Measurements from ENCODE around the gene R3HDM2.

R3HDM2 gene

DNA sequence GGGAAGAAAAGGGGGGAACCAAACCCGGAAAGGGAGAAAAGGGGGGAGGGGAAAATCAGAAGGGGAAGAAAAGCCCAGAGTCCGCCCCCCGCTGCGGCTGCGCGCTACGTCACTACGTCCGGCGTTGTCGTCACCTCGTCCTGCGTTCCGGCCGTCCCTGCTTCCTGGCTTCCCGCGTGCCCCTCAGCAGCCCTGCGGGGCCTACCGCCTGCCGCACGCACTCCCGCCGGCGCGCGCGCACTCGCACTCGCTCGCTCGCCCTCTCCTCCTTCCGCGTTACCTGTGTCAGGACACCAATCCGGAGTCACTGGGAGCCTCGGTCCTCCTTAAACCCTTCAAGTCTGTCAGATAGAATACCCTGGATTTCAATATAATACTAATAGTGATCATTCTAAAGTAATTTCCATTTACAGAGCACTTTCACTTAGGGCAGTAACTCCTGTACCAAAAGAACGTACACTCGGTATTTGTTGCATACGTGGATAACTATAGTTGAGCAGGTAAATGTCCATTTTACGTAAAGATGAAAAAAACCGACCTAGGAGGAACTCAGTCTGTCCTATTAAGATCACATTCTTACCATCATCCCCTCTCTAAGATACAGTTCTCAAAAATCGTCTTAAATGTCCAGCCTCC lies at the start of gene R3HDM2:
Gene R3HDM2 (minus strand): TSS at position 113 of the 636 bp plus-strand sequence. CDS start 120,615 bp downstream, outside the sequence.
- ATAC-seq (replicated peaks) (peak; percentile 94), DNase-seq (peak; percentile 92)
- Mint-ChIP-seq H3K9me3 (no peaks in the 10 kb centered on the region), H3K4me1 (peaks cover 25 to 38% of the 10 kb centered on the region in 2 donors), H3K36me3 (peaks cover 0 to 19% of the 10 kb centered on the region in 2 donors), H3K27me3 (no peaks in the 10 kb centered on the region), H3K4me3 (peak within 1 kb of the TSS; percentile 97), H3K27ac (peak within 1 kb of the TSS; percentile 99)

DNA sequence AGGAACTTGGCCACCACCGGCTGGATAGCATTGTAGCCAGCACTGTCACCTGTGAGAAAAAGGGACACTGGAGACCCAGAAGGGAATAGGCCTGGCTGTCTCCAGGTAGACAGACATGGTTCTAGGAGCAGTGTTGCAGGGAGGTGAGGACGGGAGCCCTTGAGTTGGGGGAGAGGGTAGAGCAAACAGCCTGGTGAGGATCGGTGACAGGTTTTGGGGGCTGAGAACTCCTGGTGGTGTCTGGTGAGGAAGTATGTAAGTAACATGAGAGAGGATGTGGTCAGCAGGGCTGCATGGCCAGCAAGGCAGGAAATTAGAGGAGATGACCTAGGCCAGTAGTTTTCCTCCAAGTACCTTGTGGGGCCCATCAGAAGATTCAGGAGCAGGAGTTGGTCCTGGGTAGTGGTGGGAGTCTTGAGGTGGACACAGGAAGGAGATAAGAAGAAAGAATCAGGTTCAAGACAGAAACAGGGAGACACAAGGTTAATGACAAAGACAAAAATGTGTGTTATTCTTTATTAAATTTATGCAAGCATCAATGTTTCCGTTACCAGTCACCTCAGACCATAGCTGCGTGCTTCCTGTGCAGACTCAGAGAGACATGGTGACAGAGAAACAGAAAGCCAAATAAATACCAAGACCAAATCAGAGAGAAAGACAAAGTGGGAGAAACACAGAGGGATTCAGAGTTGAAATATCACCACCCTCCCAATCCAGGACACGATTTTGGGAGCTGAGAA lies 48.7 kb upstream of the R3HDM2 start, which contains the start of gene ARHGAP9:
Gene ARHGAP9 (minus strand): TSS at position 491 of the 740 bp plus-strand sequence. CDS start 460 bp downstream, at position 31.
- H3K27ac Mint-ChIP-seq = peak within 1 kb of the TSS; percentile 100
- peaks cover 19 to 46% of the 10 kb centered on the region in 2 donors for H3K36me3 Mint-ChIP-seq
- no peaks in the 10 kb centered on the region for H3K9me3 Mint-ChIP-seq
- peaks cover 54 to 78% of the 10 kb centered on the region in 2 donors for H3K4me1 Mint-ChIP-seq
- H3K4me3 Mint-ChIP-seq = peak within 1 kb of the TSS; percentile 98
- DNase-seq (peak; percentile 54), ATAC-seq (replicated peaks) (peak; percentile 66)
- no peaks in the 10 kb centered on the region for H3K27me3 Mint-ChIP-seq

DNA sequence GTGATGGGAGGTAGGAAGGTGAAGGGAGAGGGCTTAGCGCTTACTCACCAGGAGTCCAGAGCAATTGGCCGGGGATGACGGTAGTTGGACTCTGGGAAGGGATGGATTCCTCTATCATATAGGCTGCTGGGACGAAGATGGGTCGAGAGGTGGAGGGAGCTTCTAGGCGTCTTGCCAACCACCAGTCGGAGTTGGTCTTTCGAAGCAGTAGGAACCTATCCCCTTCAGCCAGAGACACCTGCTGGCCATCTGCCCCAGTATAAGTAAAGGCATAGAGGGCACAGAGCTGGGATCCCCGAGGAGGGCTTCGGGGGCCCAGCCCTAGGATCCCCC lies 48.2 kb upstream of the R3HDM2 start:
- H3K9me3 Mint-ChIP-seq = no peaks in the 10 kb centered on the region
- DNase-seq (no peak), ATAC-seq (replicated peaks) (no peak)
- H3K4me1 Mint-ChIP-seq = peaks cover 60 to 84% of the 10 kb centered on the region in 2 donors
- no peaks in the 10 kb centered on the region for H3K27me3 Mint-ChIP-seq
- H3K4me3 Mint-ChIP-seq = peak overlapping the region; percentile 98
- peak overlapping the region; percentile 100 for H3K27ac Mint-ChIP-seq
- H3K36me3 Mint-ChIP-seq = peaks cover 25 to 52% of the 10 kb centered on the region in 2 donors

DNA sequence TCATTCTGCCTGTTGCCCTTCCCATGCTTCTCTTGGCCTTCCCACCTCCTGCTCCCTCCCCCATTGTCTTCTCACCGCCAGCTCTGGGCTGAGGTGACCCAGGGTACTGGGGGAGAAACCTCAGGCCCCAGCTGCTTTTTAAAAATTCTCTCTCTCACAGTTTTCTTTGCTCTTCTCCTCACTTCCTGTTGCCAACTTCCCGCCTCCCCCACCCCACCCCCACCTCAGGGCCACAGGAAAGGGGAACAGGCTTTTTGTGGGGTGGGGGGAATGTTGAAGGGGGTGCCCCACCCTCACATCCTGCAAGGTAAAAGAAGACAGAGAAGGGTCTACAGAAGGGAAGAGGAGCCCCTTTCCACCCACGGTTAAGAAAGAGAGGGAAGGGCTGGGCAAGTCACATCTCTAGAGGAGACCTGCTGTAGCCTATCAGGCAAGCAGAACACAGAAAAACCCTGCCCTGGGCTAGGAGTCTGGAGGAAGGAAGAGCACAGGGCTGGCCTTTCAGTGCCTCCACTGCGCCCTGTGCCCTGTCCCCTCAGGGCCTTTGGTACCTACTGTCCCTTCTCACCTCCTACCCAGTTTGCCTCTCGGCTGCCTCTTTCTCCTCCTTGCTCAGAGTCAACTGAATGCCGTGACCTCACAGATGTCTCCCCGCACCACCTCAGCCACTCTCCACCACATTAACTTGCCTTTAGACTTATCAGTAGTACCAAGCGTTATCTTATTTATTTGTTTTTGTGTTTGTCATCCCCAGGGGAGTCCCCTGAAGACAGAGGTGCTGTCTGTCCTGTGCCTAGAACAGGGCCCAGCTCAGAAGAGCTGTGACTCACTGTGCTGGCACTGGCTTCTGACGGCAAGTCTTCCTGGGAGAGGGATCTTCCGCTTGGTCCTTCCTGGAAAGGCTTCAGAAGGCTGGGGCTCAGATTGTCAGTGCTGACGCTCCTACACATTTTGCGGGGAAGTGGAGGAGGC lies 47.2 kb upstream of the R3HDM2 start:
- DNase-seq (peak; percentile 44), ATAC-seq (replicated peaks) (peak; percentile 64)
- Mint-ChIP-seq H3K4me1 (peaks cover 60 to 86% of the 10 kb centered on the region in 2 donors), H3K36me3 (peaks cover 32 to 60% of the 10 kb centered on the region in 2 donors), H3K9me3 (no peaks in the 10 kb centered on the region), H3K4me3 (peak overlapping the region; percentile 98), H3K27me3 (no peaks in the 10 kb centered on the region), H3K27ac (peak overlapping the region; percentile 100)

DNA sequence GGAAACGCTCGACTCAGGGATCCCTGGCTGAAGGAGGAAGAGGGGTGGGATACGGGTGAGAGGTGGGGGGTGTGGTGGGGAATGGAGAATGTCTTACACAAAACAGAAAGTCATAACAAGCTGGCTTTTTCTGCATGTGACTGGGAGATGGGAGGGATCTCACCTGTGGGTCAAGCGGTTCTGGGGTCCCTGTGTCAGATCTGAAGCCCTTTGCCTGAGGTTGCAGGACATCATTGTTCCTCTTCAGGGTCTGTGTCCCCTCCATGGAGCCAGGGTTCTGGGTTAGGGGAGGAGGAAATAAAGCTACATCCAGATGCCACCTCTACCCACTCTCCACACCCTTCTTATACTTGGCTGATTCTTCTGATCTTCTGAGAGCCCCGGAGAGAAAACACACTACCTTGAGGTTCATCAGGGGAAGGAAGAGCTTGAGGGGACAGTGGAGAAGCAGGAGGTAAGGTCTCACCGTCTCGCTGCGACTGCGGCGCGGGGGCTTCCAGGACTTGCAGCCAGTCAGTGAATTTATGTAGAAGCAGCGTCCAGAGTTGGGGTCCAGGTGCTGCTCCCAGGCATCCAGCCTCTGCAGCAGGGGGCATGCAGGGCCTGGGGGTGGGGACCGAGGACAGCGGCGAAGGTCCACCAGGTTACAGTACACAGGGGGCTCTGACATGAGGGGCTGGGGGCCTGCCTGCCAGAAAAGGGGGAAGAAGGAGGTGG lies 46.3 kb upstream of the R3HDM2 start:
- no peak for DNase-seq
- ATAC-seq (replicated peaks) = peak in 1 of 2 donors; percentile 12
- Mint-ChIP-seq H3K9me3 (no peaks in the 10 kb centered on the region), H3K4me1 (peaks cover 61 to 91% of the 10 kb centered on the region in 2 donors), H3K27ac (peak overlapping the region; percentile 100), H3K27me3 (no peaks in the 10 kb centered on the region), H3K4me3 (peak overlapping the region; percentile 98), H3K36me3 (peaks cover 39 to 66% of the 10 kb centered on the region in 2 donors)

DNA sequence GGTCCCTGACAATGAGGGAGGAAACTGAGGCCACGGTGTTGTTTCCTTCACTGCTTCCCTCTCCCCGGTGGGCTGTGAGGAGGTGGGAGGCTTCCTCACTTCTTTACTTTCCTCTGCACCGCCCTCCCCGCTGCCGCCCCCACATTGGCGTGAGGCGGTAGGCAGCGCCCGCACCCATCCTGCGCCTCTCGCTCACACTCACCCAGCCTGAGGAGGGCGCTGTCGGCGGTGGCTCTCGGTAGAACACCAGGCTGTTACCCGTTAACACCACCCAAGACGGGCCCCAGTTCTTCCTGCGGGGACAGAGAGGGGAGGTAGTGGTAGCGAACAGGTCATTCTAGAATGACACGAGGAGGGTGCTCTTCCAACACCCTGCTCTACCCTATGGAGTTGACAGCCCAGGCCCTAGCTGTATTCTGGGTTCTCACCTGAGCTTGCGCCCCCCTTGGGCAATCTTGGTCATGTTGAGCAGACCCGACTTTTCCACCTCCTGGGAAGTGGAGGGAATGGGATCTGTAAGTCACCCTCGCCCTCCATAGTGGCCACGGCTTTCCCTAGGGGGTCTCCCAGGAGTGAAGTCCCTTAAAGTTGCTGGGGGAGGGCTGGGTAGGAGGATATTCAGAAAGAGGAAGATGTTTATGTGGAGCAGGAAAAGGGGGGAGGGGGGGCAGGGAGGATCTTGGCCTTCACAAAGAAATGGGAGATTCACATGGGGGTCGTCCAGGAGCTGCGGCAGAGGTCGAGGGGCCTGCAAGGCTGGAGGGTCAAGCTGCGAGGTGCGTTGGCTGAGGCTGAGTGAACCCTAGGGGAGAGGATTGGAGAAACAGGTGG lies 45.5 kb upstream of the R3HDM2 start:
- H3K27ac Mint-ChIP-seq = peak overlapping the region; percentile 100
- ATAC-seq (replicated peaks) (peak; percentile 49 to 59), DNase-seq (peak; percentile 69)
- H3K4me1 Mint-ChIP-seq = peaks cover 59 to 93% of the 10 kb centered on the region in 2 donors
- H3K4me3 Mint-ChIP-seq = peak overlapping the region; percentile 98
- no peaks in the 10 kb centered on the region for H3K9me3 Mint-ChIP-seq
- H3K27me3 Mint-ChIP-seq = no peaks in the 10 kb centered on the region
- H3K36me3 Mint-ChIP-seq = peaks cover 44 to 71% of the 10 kb centered on the region in 2 donors

DNA sequence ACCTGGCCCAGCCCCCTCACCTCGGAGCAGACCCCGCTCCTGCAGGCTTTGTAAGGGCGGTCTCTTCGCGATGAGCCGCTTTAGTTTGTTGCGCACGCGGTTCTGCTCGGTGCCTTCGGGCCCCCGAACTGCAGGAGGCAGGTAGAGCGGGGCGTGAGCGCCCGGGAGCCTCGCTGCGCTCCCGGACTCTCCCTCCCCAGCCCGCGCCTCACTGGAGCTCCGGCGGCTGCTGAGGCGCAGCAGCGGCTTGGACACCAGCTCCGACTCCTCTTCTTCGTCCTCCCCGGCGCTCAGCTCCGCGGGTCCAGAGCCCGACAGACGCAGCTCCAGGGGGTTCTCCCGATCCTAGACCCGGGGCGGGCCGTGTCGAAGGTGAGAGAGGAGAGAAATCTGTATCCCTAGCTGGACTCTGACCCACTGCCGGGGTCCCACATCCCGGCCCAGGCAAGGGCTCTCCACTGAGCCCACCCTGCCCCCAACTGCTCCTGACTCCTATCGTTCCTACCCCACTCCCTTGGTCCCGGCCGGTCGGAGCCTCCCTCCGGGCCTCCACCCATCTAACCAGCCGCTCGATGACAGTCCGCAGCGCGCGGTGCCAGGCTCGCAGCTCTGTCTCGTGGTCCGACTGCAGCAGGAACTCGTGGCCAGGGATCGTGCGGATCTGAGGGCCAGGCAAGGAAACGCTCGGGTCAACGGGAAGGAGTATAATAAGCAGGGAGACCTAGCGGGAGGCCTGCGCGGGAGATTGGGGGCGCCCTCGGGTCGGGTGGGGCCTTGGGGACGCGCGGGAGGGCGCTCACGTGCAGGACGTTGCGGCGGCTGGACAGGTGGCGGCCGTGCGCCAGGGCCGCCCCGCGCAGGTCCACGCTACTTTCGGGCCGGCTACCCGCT lies 44.7 kb upstream of the R3HDM2 start:
- no peak for ATAC-seq (replicated peaks)
- peak overlapping the region; percentile 100 for H3K27ac Mint-ChIP-seq

DNA sequence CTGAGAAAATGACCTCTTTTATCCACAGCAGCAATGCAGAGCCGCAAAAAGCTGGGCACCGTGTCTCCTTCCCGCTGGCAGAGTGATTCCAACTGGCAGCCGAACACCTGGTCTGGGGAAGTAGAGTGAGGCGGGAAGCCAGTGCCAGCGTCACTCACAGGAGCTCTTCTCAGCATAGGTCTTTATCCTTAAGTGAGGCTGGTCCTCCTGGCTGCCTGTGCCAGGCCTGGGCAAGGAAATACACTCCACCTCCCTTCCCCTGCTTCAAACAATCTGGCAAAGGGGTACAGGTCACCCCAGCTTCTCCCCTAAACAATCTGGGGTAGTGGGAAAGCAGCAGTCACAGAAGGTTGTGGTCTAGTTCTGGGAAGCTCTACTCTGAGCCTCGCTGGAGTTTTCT lies 44.0 kb upstream of the R3HDM2 start:
- H3K4me1 Mint-ChIP-seq = peaks cover 49 to 84% of the 10 kb centered on the region in 2 donors
- no peaks in the 10 kb centered on the region for H3K27me3 Mint-ChIP-seq
- H3K36me3 Mint-ChIP-seq = peaks cover 51 to 72% of the 10 kb centered on the region in 2 donors

More for the DNA sequence above, 44.7 kb upstream of the R3HDM2 start:
- H3K9me3 Mint-ChIP-seq = no peaks in the 10 kb centered on the region
- no peak for DNase-seq
- H3K27me3 Mint-ChIP-seq = no peaks in the 10 kb centered on the region
- H3K4me3 Mint-ChIP-seq = peak overlapping the region; percentile 98
- H3K36me3 Mint-ChIP-seq = peaks cover 51 to 72% of the 10 kb centered on the region in 2 donors
- H3K4me1 Mint-ChIP-seq = peaks cover 51 to 91% of the 10 kb centered on the region in 2 donors

DNA sequence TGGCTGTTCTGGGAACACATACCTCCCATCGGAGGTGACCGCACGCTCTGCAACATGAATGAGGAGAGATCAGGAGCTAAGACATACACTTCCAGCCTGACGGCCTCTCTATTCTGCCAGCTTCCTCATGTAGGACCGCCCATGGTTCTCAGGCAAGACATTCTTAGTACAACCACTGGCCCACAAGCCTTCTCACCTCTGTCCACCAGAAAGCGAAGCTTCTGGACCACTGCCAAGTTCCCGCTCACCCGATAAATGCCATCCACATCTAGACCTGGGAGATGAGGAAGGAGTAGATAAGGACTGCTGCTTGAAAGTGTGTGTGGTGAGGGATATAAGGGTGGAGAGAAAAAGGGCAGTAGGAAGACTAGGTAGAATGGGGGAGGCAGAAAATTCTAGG lies 43.6 kb upstream of the R3HDM2 start:
- peaks cover 51 to 76% of the 10 kb centered on the region in 2 donors for H3K36me3 Mint-ChIP-seq
- H3K4me1 Mint-ChIP-seq = peaks cover 44 to 80% of the 10 kb centered on the region in 2 donors
- no peaks in the 10 kb centered on the region for H3K27me3 Mint-ChIP-seq
- ATAC-seq (replicated peaks) = no peak
- DNase-seq = no peak
- H3K9me3 Mint-ChIP-seq = no peaks in the 10 kb centered on the region
- peak overlapping the region; percentile 39 to 52 for H3K4me3 Mint-ChIP-seq
- H3K27ac Mint-ChIP-seq = peak overlapping the region; percentile 70

More for the DNA sequence above, 44.0 kb upstream of the R3HDM2 start:
- peak overlapping the region; percentile 70 for H3K27ac Mint-ChIP-seq
- H3K4me3 Mint-ChIP-seq = peak overlapping the region; percentile 39 to 52
- ATAC-seq (replicated peaks) (no peak), DNase-seq (no peak)
- no peaks in the 10 kb centered on the region for H3K9me3 Mint-ChIP-seq

DNA sequence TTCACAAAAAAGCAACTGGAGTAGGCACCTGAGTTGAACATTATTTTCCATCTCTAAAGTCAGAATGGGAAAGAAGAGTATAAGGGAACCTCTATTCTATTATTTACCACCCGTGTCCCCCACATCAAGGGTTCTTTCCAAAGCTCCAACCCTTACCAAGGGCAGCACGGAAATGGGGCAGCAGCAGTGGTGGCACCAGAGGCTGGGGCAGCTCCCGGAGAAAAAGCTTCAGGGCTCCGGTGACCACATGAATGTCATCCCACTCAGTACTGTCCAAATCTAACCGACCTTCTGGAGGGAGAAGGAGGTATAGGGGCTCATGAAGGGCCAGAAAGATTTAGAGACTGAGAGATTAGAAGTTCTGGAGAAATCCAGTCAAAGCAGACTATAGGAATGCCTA lies 43.0 kb upstream of the R3HDM2 start:
- H3K36me3 Mint-ChIP-seq = peaks cover 52 to 81% of the 10 kb centered on the region in 2 donors
- H3K27ac Mint-ChIP-seq = peak overlapping the region; percentile 70
- peak overlapping the region; percentile 39 to 52 for H3K4me3 Mint-ChIP-seq
- peaks cover 43 to 74% of the 10 kb centered on the region in 2 donors for H3K4me1 Mint-ChIP-seq
- DNase-seq (no peak), ATAC-seq (replicated peaks) (no peak)
- H3K9me3 Mint-ChIP-seq = no peaks in the 10 kb centered on the region
- H3K27me3 Mint-ChIP-seq = no peaks in the 10 kb centered on the region

DNA sequence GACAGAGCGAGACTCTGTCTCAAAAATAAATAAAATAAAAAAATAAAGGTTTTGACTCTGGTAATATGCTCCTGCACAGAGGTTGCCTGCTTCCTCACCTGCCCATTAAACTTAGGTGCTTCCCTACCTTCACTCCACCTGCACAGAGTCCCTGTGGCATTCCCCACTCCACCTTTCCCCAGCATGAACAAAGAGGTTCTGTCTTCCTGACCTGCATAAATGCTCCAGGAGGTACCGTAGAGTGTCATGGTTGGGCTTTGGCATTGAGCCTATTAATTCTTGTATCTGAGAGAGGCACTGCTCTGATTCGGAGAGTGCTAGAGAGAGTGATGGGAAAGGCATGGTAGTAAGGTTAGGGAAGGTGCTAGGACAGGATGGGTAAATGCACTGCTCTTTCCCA lies 42.5 kb upstream of the R3HDM2 start:
- H3K27ac Mint-ChIP-seq = peak overlapping the region; percentile 1
- H3K4me3 Mint-ChIP-seq = no peak overlapping the region
- ATAC-seq (replicated peaks) = no peak

DNA sequence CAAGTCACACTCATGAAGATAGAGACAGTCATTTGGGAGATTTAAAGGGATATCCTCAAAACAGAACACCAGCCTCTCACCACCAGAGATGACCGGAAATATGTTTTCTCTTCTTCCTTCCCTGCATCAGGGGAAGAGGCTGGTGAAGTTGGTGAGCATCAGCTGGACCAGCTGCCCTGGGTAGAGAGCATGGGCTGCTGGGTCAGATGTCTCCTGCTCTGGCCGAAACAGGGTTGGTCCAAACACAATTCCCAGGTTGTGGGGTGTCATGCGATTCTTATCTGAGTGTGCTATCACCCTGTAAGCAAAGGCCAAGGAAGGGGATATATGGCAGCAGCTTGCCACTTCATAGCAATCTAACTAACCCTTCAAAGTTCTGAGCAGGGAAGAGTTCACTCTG lies 41.5 kb upstream of the R3HDM2 start:
- no peaks in the 10 kb centered on the region for H3K9me3 Mint-ChIP-seq
- peaks cover 36 to 59% of the 10 kb centered on the region in 2 donors for H3K4me1 Mint-ChIP-seq
- no peaks in the 10 kb centered on the region for H3K27me3 Mint-ChIP-seq
- H3K27ac Mint-ChIP-seq = peak overlapping the region; percentile 25
- no peak for ATAC-seq (replicated peaks)
- peaks cover 62 to 81% of the 10 kb centered on the region in 2 donors for H3K36me3 Mint-ChIP-seq
- DNase-seq = no peak
- peak overlapping the region in 1 of 2 donors; percentile 2 for H3K4me3 Mint-ChIP-seq

More for the DNA sequence above, 42.5 kb upstream of the R3HDM2 start:
- no peaks in the 10 kb centered on the region for H3K9me3 Mint-ChIP-seq
- DNase-seq = no peak
- peaks cover 38 to 69% of the 10 kb centered on the region in 2 donors for H3K4me1 Mint-ChIP-seq
- no peaks in the 10 kb centered on the region for H3K27me3 Mint-ChIP-seq
- H3K36me3 Mint-ChIP-seq = peaks cover 54 to 79% of the 10 kb centered on the region in 2 donors
